ENCODE results near the gene PTPRE. TPM values are rescaled to one million over a fixed set of nuclear protein-coding genes. Genes with fewer than 3 reads are reported as not detected.

The PTPRE gene
- polyA plus RNA-seq, 1 of the 3 experiments (the other 2 are of a cell fraction): 11.8 TPM

GRCh38 chr10:127961071-127961470 lies 54.2 kb downstream of the PTPRE start:
- no peaks in the 10 kb centered on the region for H3F3A ChIP-seq (replicated peaks; ENCODE audit: insufficient read depth)
- CTCF ChIA-PET: interaction anchor here (1.5 to 2.9 kb wide), 2 partner anchors 50 to 55 kb away, joined by 3 to 16 read pairs; no protein-coding TSS in a partner anchor
- DNase-seq: no peak
- no peaks in the 10 kb centered on the region for H3K9me3 ChIP-seq
- H3K9me2 ChIP-seq: no peaks in the 10 kb centered on the region
- no peaks in the 10 kb centered on the region for H3K79me2 ChIP-seq (ENCODE audit: insufficient read depth)
- no peak overlapping the region for H3K4me2 ChIP-seq
- POLR2A ChIA-PET: no interaction called here
- H3K27ac ChIP-seq (ENCODE audit: low read depth in 2 of 2, low read length in 1 of 2): no peak overlapping the region
- H3K27me3 ChIP-seq (ENCODE audit: insufficient read depth): no peaks in the 10 kb centered on the region
- WGBS (ENCODE audit: low lambda C conversion rate): 79% methylated on average over 9 of the region's 9 CpGs
- peaks cover 0 to 4% of the 10 kb centered on the region in 2 experiments; a peak in 2 of 4 replicates for H3K4me1 ChIP-seq (ENCODE audit: control insufficient read depth in 1 of 2, insufficient read depth in 2 of 2, low read depth in 1 of 2, low read length in 1 of 2)
- H3K4me3 ChIP-seq (ENCODE audit: low read depth in 2 of 2, low read length in 1 of 2): no peak overlapping the region
- no peak overlapping the region for H2AFZ ChIP-seq (ENCODE audit: low read depth)
- H3K36me3 ChIP-seq (replicated peaks in 1 of 2; ENCODE audit: control insufficient read depth in 1 of 2, insufficient read depth in 2 of 2, low read length in 1 of 2): no peaks in the 10 kb centered on the region
- H4K20me1 ChIP-seq (ENCODE audit: insufficient read depth): no peaks in the 10 kb centered on the region
- no peak overlapping the region for H3K9ac ChIP-seq
- TF ChIP-seq SIN3A (IDR thresholded peaks at IDR 0.05; ENCODE audit: borderline replicate concordance, low read depth, low read length) (no peak), RCOR1 (IDR thresholded peaks at IDR 0.05; ENCODE audit: low read length) (no peak), USF1 (IDR thresholded peaks at IDR 0.05; ENCODE audit: borderline replicate concordance, low read depth) (no peak), RFX5 (IDR thresholded peaks at IDR 0.05; ENCODE audit: low read length) (no peak), USF2 (IDR thresholded peaks at IDR 0.05; ENCODE audit: borderline replicate concordance, low read depth, low read length) (no peak), FOXM1 (IDR thresholded peaks at IDR 0.05; ENCODE audit: low read depth) (no peak), IRF3 (IDR thresholded peaks at IDR 0.05; ENCODE audit: low read depth, low read length) (no peak), CHD2 (IDR thresholded peaks at IDR 0.05; ENCODE audit: low read length, partially characterized antibody) (no peak), ZBTB33 (IDR thresholded peaks at IDR 0.05; ENCODE audit: borderline replicate concordance, low read depth) (no peak), SMC3 (IDR thresholded peaks at IDR 0.05; ENCODE audit: low read depth, low read length) (no peak), CTCF (IDR thresholded peaks at IDR 0.05) (no peak), TCF12 (IDR thresholded peaks at IDR 0.05) (no peak), REST (IDR thresholded peaks at IDR 0.05; ENCODE audit: low read depth, low read length) (no peak)
